Keratinocyte (primary cell): ENCODE results near the gene CTSD. TPM values are rescaled to one million over a fixed set of nuclear protein-coding genes. Genes with fewer than 3 reads are reported as not detected.

Experiments used
- DNase-seq: peaks from one replicate; pipeline ENCODE4 v3.0.0-alpha.2; 2011; ENCODE audit warnings: low read depth, missing footprints, low spot score
- FAIRE-seq: peaks from 2 replicates; lab custom pipeline; 2011; peaks lifted over from hg19 to GRCh38; lab: Jason Lieb, UNC
- H2AFZ ChIP-seq: 2 replicates; pipeline ENCODE4 v1.6.0; 2012; ENCODE audit warnings: low read length, control low read depth, inconsistent platforms; ENCODE audit not compliant: control insufficient read depth
- H3K27ac ChIP-seq: 2 replicates; pipeline ENCODE4 v1.5.1; 2011; ENCODE audit warnings: low read length; ENCODE audit not compliant: control insufficient read depth, insufficient read depth
- H3K27me3 ChIP-seq: 3 replicates; pipeline ENCODE4 v1.6.0; 2011; ENCODE audit warnings: low read length; ENCODE audit not compliant: control insufficient read depth, insufficient read depth; ENCODE audit errors: extremely low read depth
- H3K36me3 ChIP-seq, 2 experiments: 2 replicates in 1 of 2; 3 replicates in 1 of 2; pipeline ENCODE4 v1.5.1; 2011; ENCODE audit warnings: low read length in 2 of 2, mild to moderate bottlenecking in 1 of 2; ENCODE audit not compliant: control insufficient read depth in 2 of 2, insufficient read depth in 2 of 2; ENCODE audit errors: extremely low read depth in 1 of 2
- H3K4me1 ChIP-seq: 3 replicates; pipeline ENCODE4 v1.5.1; 2011; ENCODE audit warnings: low read length; ENCODE audit not compliant: control insufficient read depth, insufficient read depth; ENCODE audit errors: extremely low read depth
- H3K4me2 ChIP-seq: 3 replicates; pipeline ENCODE4 v1.6.0; 2011; ENCODE audit warnings: low read depth, low read length; ENCODE audit not compliant: control insufficient read depth, insufficient read depth; ENCODE audit errors: extremely low read depth
- H3K4me3 ChIP-seq, 3 experiments: fragments of 200-600 bp in 1 of 3; sonication (generic) in 1 of 3; 2 replicates in 2 of 3; 3 replicates in 1 of 3; pipeline ENCODE4 v1.5.1; 2011 to 2016; ENCODE audit warnings: low read length in 3 of 3, mild to moderate bottlenecking in 3 of 3, control low read depth in 2 of 3, inconsistent platforms in 1 of 3, low read depth in 1 of 3, mixed read lengths in 1 of 3, mixed run types in 1 of 3, moderate library complexity in 1 of 3; ENCODE audit not compliant: control insufficient read depth in 2 of 3, insufficient read depth in 2 of 3; ENCODE audit errors: extremely low read depth in 1 of 3
- H3K79me2 ChIP-seq: 2 replicates; pipeline ENCODE4 v1.6.0; 2012; ENCODE audit warnings: low read length; ENCODE audit not compliant: control insufficient read depth, insufficient read depth
- H3K9ac ChIP-seq: 3 replicates; pipeline ENCODE4 v1.6.0; 2011; ENCODE audit warnings: low read length; ENCODE audit not compliant: control insufficient read depth, insufficient read depth; ENCODE audit errors: extremely low read depth
- H3K9me1 ChIP-seq: 3 replicates; pipeline ENCODE4 v1.6.0; 2011; ENCODE audit warnings: low read length; ENCODE audit not compliant: control insufficient read depth, insufficient read depth; ENCODE audit errors: extremely low read depth
- H3K9me3 ChIP-seq: 2 replicates; pipeline ENCODE4 v1.5.1; 2012; ENCODE audit warnings: low read depth, low read length; ENCODE audit not compliant: control insufficient read depth
- H4K20me1 ChIP-seq: 3 replicates; pipeline ENCODE4 v1.6.0; 2011; ENCODE audit warnings: low read length; ENCODE audit not compliant: control insufficient read depth, insufficient read depth; ENCODE audit errors: extremely low read depth
- EZH2 ChIP-seq: IDR thresholded peaks from one replicate; pipeline ENCODE4 v1.6.1; 2012; ENCODE audit warnings: inconsistent platforms, mild to moderate bottlenecking, low read length, moderate library complexity
- dilution Hi-C: fragments of 300-500 bp; cut with MboI; formaldehyde crosslinking; loops from one replicate; pipeline ENCODE4 v1.7.0; 2020; ENCODE audit warnings: low sequenced_read_pairs; ENCODE audit not compliant: extremely low pct_ligation_motif_present
- polyA plus RNA-seq, 5 experiments: library from polyadenylated mRNA; depleted of rRNA in 3 of 5; stranded (reverse) in 3 of 5; stranded (forward) in 1 of 5; unstranded in 1 of 5; fragments of >200 nt; gene quantifications; 1 replicate in 1 of 5; 2 replicates in 3 of 5; 3 replicates in 1 of 5; pipeline versions ENCODE4 v1.2.1 to v1.2.3, GENCODE V29; 2011 to 2012; ENCODE audit warnings: missing spikeins in 2 of 5, low read depth in 1 of 5, low replicate concordance in 1 of 5
- TF ChIP-seq, protein P1 (sequence below), 3 experiments: IDR thresholded peaks in 1 of 3; conservative IDR thresholded peaks in 1 of 3; optimal IDR thresholded peaks in 1 of 3; 2 replicates in 2 of 3; 3 replicates in 1 of 3; pipeline versions ENCODE3 to v1.5.1; 2011; ENCODE audit warnings: low read length in 3 of 3, mild to moderate bottlenecking in 3 of 3, moderate library complexity in 2 of 3, control low read depth in 1 of 3, inconsistent platforms in 1 of 3; ENCODE audit not compliant: insufficient read depth in 2 of 3; ENCODE audit errors: extremely low read depth in 1 of 3

CTSD gene
- polyA plus RNA-seq, 1 donor (not counting 4 experiments of a cell fraction or from before 2014, with no cell fraction given) = 152 TPM

DNA sequence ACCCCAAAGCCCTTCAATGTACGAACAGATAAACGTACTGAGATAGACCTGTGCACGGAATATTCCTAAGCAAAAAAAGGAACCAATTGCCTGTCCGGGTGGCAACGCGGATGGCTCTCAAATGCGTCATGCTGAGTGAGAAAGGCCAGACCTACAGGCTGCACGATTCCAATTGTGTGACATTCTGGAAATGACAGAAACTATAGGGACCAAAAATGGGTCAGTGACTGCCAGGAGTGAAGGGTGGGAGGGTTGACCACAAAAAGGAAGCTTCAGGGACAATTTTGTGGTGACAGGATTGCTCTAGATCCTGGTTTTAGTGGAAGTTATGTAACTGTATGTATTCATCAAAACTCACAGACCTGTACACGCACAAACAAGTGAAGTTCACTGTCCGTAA, 47.0 kb upstream of the CTSD start:
- no peaks in the 10 kb centered on the region for H3K9me3 ChIP-seq
- H3K27me3 ChIP-seq = no peaks in the 10 kb centered on the region
- FAIRE-seq (peak; percentile 39), DNase-seq (no peak)
- H2AFZ ChIP-seq = peak overlapping the region; percentile 32
- no peak overlapping the region for H3K4me3 ChIP-seq
- dilution Hi-C loops = no loop called here
- H3K9ac ChIP-seq = no peak overlapping the region
- H3K79me2 ChIP-seq = no peaks in the 10 kb centered on the region
- TF ChIP-seq, protein P1, sequence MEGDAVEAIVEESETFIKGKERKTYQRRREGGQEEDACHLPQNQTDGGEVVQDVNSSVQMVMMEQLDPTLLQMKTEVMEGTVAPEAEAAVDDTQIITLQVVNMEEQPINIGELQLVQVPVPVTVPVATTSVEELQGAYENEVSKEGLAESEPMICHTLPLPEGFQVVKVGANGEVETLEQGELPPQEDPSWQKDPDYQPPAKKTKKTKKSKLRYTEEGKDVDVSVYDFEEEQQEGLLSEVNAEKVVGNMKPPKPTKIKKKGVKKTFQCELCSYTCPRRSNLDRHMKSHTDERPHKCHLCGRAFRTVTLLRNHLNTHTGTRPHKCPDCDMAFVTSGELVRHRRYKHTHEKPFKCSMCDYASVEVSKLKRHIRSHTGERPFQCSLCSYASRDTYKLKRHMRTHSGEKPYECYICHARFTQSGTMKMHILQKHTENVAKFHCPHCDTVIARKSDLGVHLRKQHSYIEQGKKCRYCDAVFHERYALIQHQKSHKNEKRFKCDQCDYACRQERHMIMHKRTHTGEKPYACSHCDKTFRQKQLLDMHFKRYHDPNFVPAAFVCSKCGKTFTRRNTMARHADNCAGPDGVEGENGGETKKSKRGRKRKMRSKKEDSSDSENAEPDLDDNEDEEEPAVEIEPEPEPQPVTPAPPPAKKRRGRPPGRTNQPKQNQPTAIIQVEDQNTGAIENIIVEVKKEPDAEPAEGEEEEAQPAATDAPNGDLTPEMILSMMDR (optimal IDR thresholded peaks at IDR 0.05 in 1 of 3, IDR thresholded peaks at IDR 0.05 in 1 of 3, conservative IDR thresholded peaks at IDR 0.05 in 1 of 3; ENCODE audit: extremely low read depth in 1 of 3, insufficient read depth in 2 of 3, low read length in 3 of 3) = no peak
- TF ChIP-seq EZH2 = no peak
- H4K20me1 ChIP-seq = no peaks in the 10 kb centered on the region
- H3K9me1 ChIP-seq = no peaks in the 10 kb centered on the region
- peaks cover 5% of the 10 kb centered on the region for H3K4me1 ChIP-seq
- no peak overlapping the region for H3K27ac ChIP-seq
- H3K4me2 ChIP-seq = peak overlapping the region; percentile 12
- H3K36me3 ChIP-seq = no peaks in the 10 kb centered on the region

DNA sequence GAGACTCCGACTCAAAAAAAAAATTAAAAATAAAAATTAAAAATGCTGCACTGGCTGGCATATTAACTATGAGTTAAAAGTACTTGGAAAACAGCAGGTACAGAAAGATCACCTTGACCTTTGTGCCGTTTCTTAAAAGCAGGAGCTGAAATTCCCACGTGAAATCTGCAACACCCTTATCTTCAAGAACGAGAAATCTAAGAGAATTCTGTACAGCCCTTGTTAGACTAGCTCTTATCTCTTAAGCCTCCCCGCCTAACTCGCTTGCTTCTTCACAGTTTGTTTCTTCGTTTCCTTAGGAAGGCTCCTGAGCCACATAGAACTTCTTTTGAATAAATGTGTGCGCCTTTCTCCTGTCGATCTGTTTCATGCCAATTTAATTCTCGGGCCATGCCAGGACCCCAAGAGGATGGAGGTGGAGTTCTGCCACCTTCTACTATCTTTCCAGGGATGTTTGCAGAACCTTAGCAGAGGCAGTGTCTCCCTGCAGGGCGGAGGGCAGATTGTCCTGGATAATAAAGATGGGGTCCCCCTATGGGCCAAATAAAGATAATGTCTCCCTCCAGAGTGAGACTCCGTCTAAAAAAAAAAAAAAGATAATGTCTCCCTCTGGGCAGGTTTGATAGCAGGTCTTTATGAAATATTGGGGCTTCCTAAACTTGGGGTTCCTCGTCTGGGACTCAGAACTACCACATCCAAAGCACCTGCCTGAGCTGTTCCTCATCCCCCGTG, 43.7 kb upstream of the CTSD start:
- Histone ChIP-seq H3K4me2 (no peak overlapping the region), H3K9me3 (no peaks in the 10 kb centered on the region), H2AFZ (no peak overlapping the region), H3K79me2 (no peaks in the 10 kb centered on the region), H3K27me3 (no peaks in the 10 kb centered on the region), H3K27ac (no peak overlapping the region), H3K4me1 (peaks cover 5% of the 10 kb centered on the region), H4K20me1 (no peaks in the 10 kb centered on the region), H3K4me3 (no peak overlapping the region), H3K9me1 (no peaks in the 10 kb centered on the region), H3K36me3 (no peaks in the 10 kb centered on the region), H3K9ac (no peak overlapping the region)
- FAIRE-seq = no peak
- dilution Hi-C loops = no loop called here
- TF ChIP-seq, protein P1 (optimal IDR thresholded peaks at IDR 0.05 in 1 of 3, IDR thresholded peaks at IDR 0.05 in 1 of 3, conservative IDR thresholded peaks at IDR 0.05 in 1 of 3; ENCODE audit: extremely low read depth in 1 of 3, insufficient read depth in 2 of 3, low read length in 3 of 3) = no peak
- no peak for TF ChIP-seq EZH2
- DNase-seq = no peak
